GM10266 (cell line): ENCODE results near the gene IRX4.

Experiments used
- DNase-seq: peaks from one replicate; pipeline ENCODE4 v3.0.0; 2012; ENCODE audit errors: extremely low spot score
- CTCF ChIP-seq: IDR thresholded peaks from 2 replicates; pipeline ENCODE4 v1.5.1; 2012; ENCODE audit warnings: mild to moderate bottlenecking, low read depth; ENCODE audit not compliant: control insufficient read depth, insufficient read depth; ENCODE audit errors: missing control alignments

Gene IRX4

GRCh38 chr5:1832511-1833250, 50.0 kb downstream of the IRX4 start:
- DNase-seq, result no peak
- TF ChIP-seq CTCF, result no peak

- TF ChIP-seq CTCF, result no peak
- no peak for DNase-seq
These were observed 50.9 kb downstream of the IRX4 start for GRCh38 chr5:1831677-1832313.

GRCh38 chr5:1831257-1831656, 51.5 kb downstream of the IRX4 start:
- TF ChIP-seq CTCF, result no peak

GRCh38 chr5:1830571-1831228, 52.0 kb downstream of the IRX4 start:
- DNase-seq, result no peak
- no peak for TF ChIP-seq CTCF

More at GRCh38 chr5:1831257-1831656, 51.5 kb downstream of the IRX4 start:
- no peak for DNase-seq

GRCh38 chr5:1827886-1828397, 54.8 kb downstream of the IRX4 start:
- TF ChIP-seq CTCF, result no peak
- no peak for DNase-seq
